GM23338 (cell line): Measurements from ENCODE around the gene GPATCH8. TPM values are rescaled to one million over a fixed set of nuclear protein-coding genes. Genes with fewer than 3 reads are reported as not detected.
A peak's percentile ranks its signal among the peaks of the same experiment; 100 is the strongest.

ENCODE experiments used
- ATAC-seq: fragments of 200-7000 bp; cut with Tn5 transposase; 3 replicates; pipeline ENCODE4 v1.9.1; 2020
- DNase-seq: peaks from one replicate; pipeline ENCODE4 v3.0.0-alpha.2; 2015; ENCODE audit warnings: low spot score
- H2AFZ ChIP-seq: fragments of 200-600 bp; sonication (generic); 2 replicates; pipeline ENCODE4 v1.8.0; 2016; ENCODE audit warnings: antibody characterized with exemption, mild to moderate bottlenecking, moderate library complexity
- H3F3A ChIP-seq: fragments of 200-600 bp; sonication (generic); replicated peaks from 2 replicates; pipeline ENCODE4 v1.8.0; 2017; ENCODE audit warnings: antibody characterized with exemption, mixed run types, low read depth
- H3K27ac ChIP-seq: fragments of 200-600 bp; sonication (generic); 2 replicates; pipeline ENCODE4 v1.6.1; 2016; ENCODE audit warnings: low read depth
- H3K27me3 ChIP-seq: fragments of 200-600 bp; sonication (generic); 2 replicates; pipeline ENCODE4 v1.8.0; 2016; ENCODE audit warnings: mild to moderate bottlenecking, mixed run types, moderate library complexity; ENCODE audit not compliant: insufficient read depth
- H3K36me3 ChIP-seq: fragments of 200-600 bp; sonication (generic); 2 replicates; pipeline ENCODE4 v1.8.0; 2016; ENCODE audit warnings: mild to moderate bottlenecking; ENCODE audit not compliant: insufficient read depth
- H3K4me1 ChIP-seq: fragments of 200-600 bp; sonication (generic); 2 replicates; pipeline ENCODE4 v1.8.0; 2016; ENCODE audit warnings: mild to moderate bottlenecking, moderate library complexity; ENCODE audit not compliant: insufficient read depth
- H3K4me2 ChIP-seq: fragments of 200-600 bp; sonication (generic); 2 replicates; pipeline ENCODE4 v1.7.1; 2017; ENCODE audit warnings: mixed run types
- H3K4me3 ChIP-seq: fragments of 200-600 bp; sonication (generic); 2 replicates; pipeline ENCODE4 v1.6.1; 2016; ENCODE audit warnings: mixed run types
- H3K79me2 ChIP-seq: fragments of 200-600 bp; sonication (generic); replicated peaks from 2 replicates; pipeline ENCODE4 v1.8.0; 2017; ENCODE audit warnings: mild to moderate bottlenecking; ENCODE audit not compliant: insufficient read depth
- H3K9me2 ChIP-seq: fragments of 200-600 bp; sonication (generic); 2 replicates; pipeline ENCODE4 v1.8.0; 2017; ENCODE audit not compliant: insufficient read depth
- H4K20me1 ChIP-seq: fragments of 200-600 bp; sonication (generic); replicated peaks from 2 replicates; pipeline ENCODE4 v1.8.0; 2017; ENCODE audit warnings: mild to moderate bottlenecking; ENCODE audit not compliant: insufficient read depth
- H3K27ac Mint-ChIP-seq: 2 replicates; pipeline ENCODE4 v1.8.0; 2020; ENCODE audit warnings: inconsistent platforms, mild to moderate bottlenecking, moderate library complexity, mixed read lengths
- H3K27me3 Mint-ChIP-seq: 3 replicates; pipeline ENCODE4 v1.8.0; 2022; ENCODE audit warnings: low read depth, mild to moderate bottlenecking, moderate library complexity, mixed read lengths, inconsistent platforms; ENCODE audit not compliant: insufficient read depth, poor library complexity
- H3K36me3 Mint-ChIP-seq: 3 replicates; pipeline ENCODE4 v1.8.0; 2021; ENCODE audit warnings: low read depth, mild to moderate bottlenecking, inconsistent platforms, moderate library complexity, mixed read lengths
- H3K4me1 Mint-ChIP-seq: 3 replicates; pipeline ENCODE4 v1.8.0; 2020; ENCODE audit warnings: mild to moderate bottlenecking, inconsistent platforms, mixed read lengths
- H3K4me3 Mint-ChIP-seq: 3 replicates; pipeline ENCODE4 v1.8.0; 2021; ENCODE audit warnings: moderate library complexity, mild to moderate bottlenecking, inconsistent platforms, mixed read lengths
- H3K9me3 Mint-ChIP-seq: 3 replicates; pipeline ENCODE4 v1.8.0; 2020; ENCODE audit warnings: moderate library complexity, mild to moderate bottlenecking, inconsistent platforms, mixed read lengths
- CREB1 ChIP-seq: fragments of 250-450 bp; sonication (Bioruptor Pico); IDR thresholded peaks from 2 replicates; pipeline ENCODE4 v1.5.0; 2020; ENCODE audit warnings: low read depth, mild to moderate bottlenecking, moderate library complexity
- ETS1 ChIP-seq: IDR thresholded peaks from 2 replicates; pipeline ENCODE4 v1.6.1; 2016; ENCODE audit warnings: antibody characterized with exemption
- EZH2 ChIP-seq: fragments of 200-600 bp; sonication (generic); IDR thresholded peaks from one replicate; pipeline ENCODE4 v1.8.0; 2017; ENCODE audit warnings: antibody characterized with exemption, mild to moderate bottlenecking, low read depth; ENCODE audit not compliant: unreplicated experiment
- EZH2phosphoT487 ChIP-seq: fragments of 200-600 bp; sonication (generic); IDR thresholded peaks from one replicate; pipeline ENCODE4 v1.8.1; 2018; ENCODE audit warnings: antibody characterized with exemption; ENCODE audit not compliant: unreplicated experiment
- NANOG ChIP-seq: IDR thresholded peaks from 2 replicates; pipeline ENCODE4 v1.6.1; 2016; ENCODE audit warnings: antibody characterized with exemption, borderline replicate concordance
- STAT1 ChIP-seq: IDR thresholded peaks from one replicate; pipeline ENCODE4 v1.6.1; 2016; ENCODE audit warnings: antibody characterized with exemption; ENCODE audit not compliant: unreplicated experiment
- ZNF114 ChIP-seq: fragments of 250-450 bp; sonication (Bioruptor Pico); IDR thresholded peaks from 2 replicates; pipeline ENCODE4 v1.5.0; 2020; ENCODE audit warnings: mild to moderate bottlenecking, moderate library complexity
- ZNF331 ChIP-seq: fragments of 250-450 bp; sonication (Bioruptor Pico); IDR thresholded peaks from 2 replicates; pipeline ENCODE4 v1.5.0; 2020; ENCODE audit warnings: low read depth, mild to moderate bottlenecking, moderate library complexity
- polyA plus RNA-seq: library from polyadenylated mRNA; unstranded; fragments of >200 nt; fragmentation: Nextera tagmentation; extraction: Ambion mirVana; gene quantifications from 2 replicates; pipeline ENCODE4 v1.2.1, GENCODE V29; 2016
- total RNA-seq: library from RNA; depleted of rRNA; stranded (reverse); fragments of >200 nt; shearing (Covaris generic); gene quantifications from 2 replicates; pipeline ENCODE4 v1.2.3, GENCODE V29; 2014
- TF ChIP-seq, protein P1 (sequence below), 2 experiments: fragments of 200-600 bp in 1 of 2; sonication (generic) in 1 of 2; conservative IDR thresholded peaks; 2 replicates each; pipeline versions ENCODE4 v1.5.1 to v1.6.1; 2016 to 2017; ENCODE audit warnings: antibody characterized with exemption in 2 of 2, low read depth in 2 of 2, mild to moderate bottlenecking in 2 of 2, moderate library complexity in 1 of 2
- TF ChIP-seq, protein P2 (sequence below): IDR thresholded peaks from one replicate; pipeline ENCODE4 v1.6.1; 2018; ENCODE audit warnings: antibody characterized with exemption; ENCODE audit not compliant: unreplicated experiment

GPATCH8 gene
- total and polyA plus RNA-seq, 2 experiments from 2014 or later = 44.4 to 76.5 TPM

DNA sequence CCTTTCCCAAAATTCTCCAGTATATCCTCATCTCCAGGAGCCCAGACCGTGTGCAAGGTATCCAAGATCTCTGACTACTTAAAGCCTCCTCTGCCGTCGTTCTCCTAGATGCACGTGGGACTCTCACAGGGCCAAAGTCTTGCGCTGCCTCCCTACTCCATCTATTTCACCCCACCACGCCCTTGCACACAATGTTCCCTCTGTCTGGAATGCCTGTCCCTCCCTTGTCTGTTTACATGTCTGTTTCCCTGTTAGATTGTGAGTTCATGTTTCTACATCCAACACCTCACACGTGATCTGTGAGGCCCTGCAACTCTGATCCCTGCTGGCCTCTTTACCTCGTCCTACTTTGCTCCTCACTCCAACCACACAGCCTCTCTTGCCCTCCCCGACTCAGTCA lies 49.2 kb upstream of the GPATCH8 start (continued):
- TF ChIP-seq STAT1 (no peak), ETS1 (no peak)
- TF ChIP-seq, protein P1, sequence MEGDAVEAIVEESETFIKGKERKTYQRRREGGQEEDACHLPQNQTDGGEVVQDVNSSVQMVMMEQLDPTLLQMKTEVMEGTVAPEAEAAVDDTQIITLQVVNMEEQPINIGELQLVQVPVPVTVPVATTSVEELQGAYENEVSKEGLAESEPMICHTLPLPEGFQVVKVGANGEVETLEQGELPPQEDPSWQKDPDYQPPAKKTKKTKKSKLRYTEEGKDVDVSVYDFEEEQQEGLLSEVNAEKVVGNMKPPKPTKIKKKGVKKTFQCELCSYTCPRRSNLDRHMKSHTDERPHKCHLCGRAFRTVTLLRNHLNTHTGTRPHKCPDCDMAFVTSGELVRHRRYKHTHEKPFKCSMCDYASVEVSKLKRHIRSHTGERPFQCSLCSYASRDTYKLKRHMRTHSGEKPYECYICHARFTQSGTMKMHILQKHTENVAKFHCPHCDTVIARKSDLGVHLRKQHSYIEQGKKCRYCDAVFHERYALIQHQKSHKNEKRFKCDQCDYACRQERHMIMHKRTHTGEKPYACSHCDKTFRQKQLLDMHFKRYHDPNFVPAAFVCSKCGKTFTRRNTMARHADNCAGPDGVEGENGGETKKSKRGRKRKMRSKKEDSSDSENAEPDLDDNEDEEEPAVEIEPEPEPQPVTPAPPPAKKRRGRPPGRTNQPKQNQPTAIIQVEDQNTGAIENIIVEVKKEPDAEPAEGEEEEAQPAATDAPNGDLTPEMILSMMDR (conservative IDR thresholded peaks at IDR 0.05; ENCODE audit: low read depth in 2 of 2) = no peak

- ATAC-seq = peak; percentile 14
- H3K36me3 ChIP-seq = no peaks in the 10 kb centered on the region
- peaks cover 6% of the 10 kb centered on the region; the same call in 2 of the 3 replicates for H3K9me3 Mint-ChIP-seq
- no peaks in the 10 kb centered on the region for H3K79me2 ChIP-seq
- H3K9me2 ChIP-seq = 0 out of 2 replicates have a peak, but pooled peaks cover 4% of the 10 kb centered on the region
- H3K4me2 ChIP-seq = peak overlapping the region; percentile 48; the same call in 1 of the 2 replicates
- peaks cover 61% of the 10 kb centered on the region for H3K4me1 Mint-ChIP-seq
- H3K27ac ChIP-seq = no peak overlapping the region
- H3K27me3 Mint-ChIP-seq = peaks cover 49% of the 10 kb centered on the region
- H3K4me1 ChIP-seq = peaks cover 49% of the 10 kb centered on the region
- H3K27ac Mint-ChIP-seq = no peak overlapping the region
- H2AFZ ChIP-seq = 0 out of 2 replicates have a peak overlapping the region, but pooled peaks have one; percentile 63
- H3F3A ChIP-seq = peaks cover 4% of the 10 kb centered on the region; the same call in 1 of the 2 replicates
- no peak overlapping the region for H3K4me3 ChIP-seq
- no peak overlapping the region; the same call in 2 of the 3 replicates for H3K4me3 Mint-ChIP-seq
- H3K27me3 ChIP-seq = peaks cover 76% of the 10 kb centered on the region
- DNase-seq = no peak
- H4K20me1 ChIP-seq = no peaks in the 10 kb centered on the region
- H3K36me3 Mint-ChIP-seq = peaks cover 4% of the 10 kb centered on the region; the same call in 1 of the 3 replicates
- no peak for TF ChIP-seq ZNF114 (CRISPR knock-in tag)
- TF ChIP-seq ETS1 = no peak
- no peak for TF ChIP-seq EZH2
- no peak for TF ChIP-seq EZH2phosphoT487
- TF ChIP-seq NANOG = no peak
- no peak for TF ChIP-seq CREB1 (CRISPR knock-in tag)
- TF ChIP-seq, protein P2, sequence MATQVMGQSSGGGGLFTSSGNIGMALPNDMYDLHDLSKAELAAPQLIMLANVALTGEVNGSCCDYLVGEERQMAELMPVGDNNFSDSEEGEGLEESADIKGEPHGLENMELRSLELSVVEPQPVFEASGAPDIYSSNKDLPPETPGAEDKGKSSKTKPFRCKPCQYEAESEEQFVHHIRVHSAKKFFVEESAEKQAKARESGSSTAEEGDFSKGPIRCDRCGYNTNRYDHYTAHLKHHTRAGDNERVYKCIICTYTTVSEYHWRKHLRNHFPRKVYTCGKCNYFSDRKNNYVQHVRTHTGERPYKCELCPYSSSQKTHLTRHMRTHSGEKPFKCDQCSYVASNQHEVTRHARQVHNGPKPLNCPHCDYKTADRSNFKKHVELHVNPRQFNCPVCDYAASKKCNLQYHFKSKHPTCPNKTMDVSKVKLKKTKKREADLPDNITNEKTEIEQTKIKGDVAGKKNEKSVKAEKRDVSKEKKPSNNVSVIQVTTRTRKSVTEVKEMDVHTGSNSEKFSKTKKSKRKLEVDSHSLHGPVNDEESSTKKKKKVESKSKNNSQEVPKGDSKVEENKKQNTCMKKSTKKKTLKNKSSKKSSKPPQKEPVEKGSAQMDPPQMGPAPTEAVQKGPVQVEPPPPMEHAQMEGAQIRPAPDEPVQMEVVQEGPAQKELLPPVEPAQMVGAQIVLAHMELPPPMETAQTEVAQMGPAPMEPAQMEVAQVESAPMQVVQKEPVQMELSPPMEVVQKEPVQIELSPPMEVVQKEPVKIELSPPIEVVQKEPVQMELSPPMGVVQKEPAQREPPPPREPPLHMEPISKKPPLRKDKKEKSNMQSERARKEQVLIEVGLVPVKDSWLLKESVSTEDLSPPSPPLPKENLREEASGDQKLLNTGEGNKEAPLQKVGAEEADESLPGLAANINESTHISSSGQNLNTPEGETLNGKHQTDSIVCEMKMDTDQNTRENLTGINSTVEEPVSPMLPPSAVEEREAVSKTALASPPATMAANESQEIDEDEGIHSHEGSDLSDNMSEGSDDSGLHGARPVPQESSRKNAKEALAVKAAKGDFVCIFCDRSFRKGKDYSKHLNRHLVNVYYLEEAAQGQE = no peak
- TF ChIP-seq, protein P1 (conservative IDR thresholded peaks at IDR 0.05; ENCODE audit: low read depth in 2 of 2) = no peak
- TF ChIP-seq STAT1 = no peak
- no peak for TF ChIP-seq ZNF331 (CRISPR knock-in tag)
These were observed 46.5 kb upstream of the GPATCH8 start for GRCh38 chr17:44549686-44550085.
